Keratinocyte (primary cell): ENCODE data around the gene MN1. TPM values are rescaled to one million over a fixed set of nuclear protein-coding genes. Genes with fewer than 3 reads are reported as not detected.

ENCODE experiments used
- DNase-seq: peaks from one replicate; pipeline ENCODE4 v3.0.0-alpha.2; 2011; ENCODE audit warnings: low read depth, missing footprints, low spot score
- FAIRE-seq: peaks from 2 replicates; lab custom pipeline; 2011; peaks lifted over from hg19 to GRCh38; lab: Jason Lieb, UNC
- H2AFZ ChIP-seq: 2 replicates; pipeline ENCODE4 v1.6.0; 2012; ENCODE audit warnings: low read length, control low read depth, inconsistent platforms; ENCODE audit not compliant: control insufficient read depth
- H3K27ac ChIP-seq: 2 replicates; pipeline ENCODE4 v1.5.1; 2011; ENCODE audit warnings: low read length; ENCODE audit not compliant: control insufficient read depth, insufficient read depth
- H3K27me3 ChIP-seq: 3 replicates; pipeline ENCODE4 v1.6.0; 2011; ENCODE audit warnings: low read length; ENCODE audit not compliant: control insufficient read depth, insufficient read depth; ENCODE audit errors: extremely low read depth
- H3K36me3 ChIP-seq, 2 experiments: 2 replicates in 1 of 2; 3 replicates in 1 of 2; pipeline ENCODE4 v1.5.1; 2011; ENCODE audit warnings: low read length in 2 of 2, mild to moderate bottlenecking in 1 of 2; ENCODE audit not compliant: control insufficient read depth in 2 of 2, insufficient read depth in 2 of 2; ENCODE audit errors: extremely low read depth in 1 of 2
- H3K4me1 ChIP-seq: 3 replicates; pipeline ENCODE4 v1.5.1; 2011; ENCODE audit warnings: low read length; ENCODE audit not compliant: control insufficient read depth, insufficient read depth; ENCODE audit errors: extremely low read depth
- H3K4me2 ChIP-seq: 3 replicates; pipeline ENCODE4 v1.6.0; 2011; ENCODE audit warnings: low read depth, low read length; ENCODE audit not compliant: control insufficient read depth, insufficient read depth; ENCODE audit errors: extremely low read depth
- H3K4me3 ChIP-seq, 3 experiments: fragments of 200-600 bp in 1 of 3; sonication (generic) in 1 of 3; 2 replicates in 2 of 3; 3 replicates in 1 of 3; pipeline ENCODE4 v1.5.1; 2011 to 2016; ENCODE audit warnings: low read length in 3 of 3, mild to moderate bottlenecking in 3 of 3, control low read depth in 2 of 3, inconsistent platforms in 1 of 3, low read depth in 1 of 3, mixed read lengths in 1 of 3, mixed run types in 1 of 3, moderate library complexity in 1 of 3; ENCODE audit not compliant: control insufficient read depth in 2 of 3, insufficient read depth in 2 of 3; ENCODE audit errors: extremely low read depth in 1 of 3
- H3K79me2 ChIP-seq: 2 replicates; pipeline ENCODE4 v1.6.0; 2012; ENCODE audit warnings: low read length; ENCODE audit not compliant: control insufficient read depth, insufficient read depth
- H3K9ac ChIP-seq: 3 replicates; pipeline ENCODE4 v1.6.0; 2011; ENCODE audit warnings: low read length; ENCODE audit not compliant: control insufficient read depth, insufficient read depth; ENCODE audit errors: extremely low read depth
- H3K9me1 ChIP-seq: 3 replicates; pipeline ENCODE4 v1.6.0; 2011; ENCODE audit warnings: low read length; ENCODE audit not compliant: control insufficient read depth, insufficient read depth; ENCODE audit errors: extremely low read depth
- H3K9me3 ChIP-seq: 2 replicates; pipeline ENCODE4 v1.5.1; 2012; ENCODE audit warnings: low read depth, low read length; ENCODE audit not compliant: control insufficient read depth
- H4K20me1 ChIP-seq: 3 replicates; pipeline ENCODE4 v1.6.0; 2011; ENCODE audit warnings: low read length; ENCODE audit not compliant: control insufficient read depth, insufficient read depth; ENCODE audit errors: extremely low read depth
- CTCF ChIP-seq, 3 experiments: IDR thresholded peaks in 1 of 3; conservative IDR thresholded peaks in 1 of 3; optimal IDR thresholded peaks in 1 of 3; 2 replicates in 2 of 3; 3 replicates in 1 of 3; pipeline versions ENCODE3 to v1.5.1; 2011; ENCODE audit warnings: low read length in 3 of 3, mild to moderate bottlenecking in 3 of 3, moderate library complexity in 2 of 3, control low read depth in 1 of 3, inconsistent platforms in 1 of 3; ENCODE audit not compliant: insufficient read depth in 2 of 3; ENCODE audit errors: extremely low read depth in 1 of 3
- EZH2 ChIP-seq: IDR thresholded peaks from one replicate; pipeline ENCODE4 v1.6.1; 2012; ENCODE audit warnings: inconsistent platforms, mild to moderate bottlenecking, low read length, moderate library complexity
- dilution Hi-C: fragments of 300-500 bp; cut with MboI; formaldehyde crosslinking; loops from one replicate; pipeline ENCODE4 v1.7.0; 2020; ENCODE audit warnings: low sequenced_read_pairs; ENCODE audit not compliant: extremely low pct_ligation_motif_present
- polyA plus RNA-seq, 5 experiments: library from polyadenylated mRNA; depleted of rRNA in 3 of 5; stranded (reverse) in 3 of 5; stranded (forward) in 1 of 5; unstranded in 1 of 5; fragments of >200 nt; gene quantifications; 1 replicate in 1 of 5; 2 replicates in 3 of 5; 3 replicates in 1 of 5; pipeline versions ENCODE4 v1.2.1 to v1.2.3, GENCODE V29; 2011 to 2012; ENCODE audit warnings: missing spikeins in 2 of 5, low read depth in 1 of 5, low replicate concordance in 1 of 5

The MN1 gene
- polyA plus RNA-seq, 1 donor (not counting 4 experiments of a cell fraction or from before 2014, with no cell fraction given) = 2.2 TPM

- H3K27ac ChIP-seq = no peak overlapping the region
- no peaks in the 10 kb centered on the region for H3K4me1 ChIP-seq
- FAIRE-seq (peak; percentile 23), DNase-seq (no peak)
- H3K4me3 ChIP-seq = no peak overlapping the region
- H2AFZ ChIP-seq = no peak overlapping the region
- H3K27me3 ChIP-seq = no peaks in the 10 kb centered on the region
- H3K36me3 ChIP-seq = no peaks in the 10 kb centered on the region
- no peaks in the 10 kb centered on the region for H3K9me1 ChIP-seq
- dilution Hi-C loops = no loop called here
- no peak overlapping the region for H3K9ac ChIP-seq
- H3K79me2 ChIP-seq = no peaks in the 10 kb centered on the region
- H3K9me3 ChIP-seq = no peaks in the 10 kb centered on the region
- H3K4me2 ChIP-seq = no peak overlapping the region
- H4K20me1 ChIP-seq = no peaks in the 10 kb centered on the region
- TF ChIP-seq EZH2 = no peak
- TF ChIP-seq CTCF (optimal IDR thresholded peaks at IDR 0.05 in 1 of 3, IDR thresholded peaks at IDR 0.05 in 1 of 3, conservative IDR thresholded peaks at IDR 0.05 in 1 of 3; ENCODE audit: extremely low read depth in 1 of 3, insufficient read depth in 2 of 3, low read length in 3 of 3) = no peak
Measured at GRCh38 chr22:27815826-27816530, 14.4 kb upstream of the MN1 start.

DNA sequence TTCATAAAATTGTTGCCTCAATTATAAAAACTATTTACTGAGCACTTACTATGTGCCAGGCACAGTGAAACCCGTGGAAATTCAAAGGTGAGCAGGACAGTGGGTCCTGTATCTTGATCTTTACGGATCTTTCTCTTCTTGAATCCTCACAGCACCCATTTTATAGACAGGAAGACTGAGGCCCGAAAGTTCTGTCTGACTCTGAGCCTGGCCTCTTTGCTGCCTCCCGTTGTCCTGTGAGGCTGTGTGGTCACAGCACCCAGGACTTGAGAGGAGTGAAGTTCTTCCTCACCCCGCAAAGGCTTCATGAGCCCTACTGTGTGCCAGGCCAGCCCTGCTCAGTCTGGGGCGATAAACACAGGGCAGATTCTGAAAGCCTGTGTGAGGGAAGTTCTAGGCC lies 13.4 kb upstream of the MN1 start:
- Histone ChIP-seq H3K9me1 (no peaks in the 10 kb centered on the region), H4K20me1 (no peaks in the 10 kb centered on the region), H3K79me2 (no peaks in the 10 kb centered on the region), H3K9ac (no peak overlapping the region), H2AFZ (no peak overlapping the region), H3K4me2 (no peak overlapping the region), H3K27me3 (no peaks in the 10 kb centered on the region), H3K9me3 (no peaks in the 10 kb centered on the region), H3K4me3 (no peak overlapping the region), H3K4me1 (peaks cover 6% of the 10 kb centered on the region), H3K27ac (no peak overlapping the region), H3K36me3 (no peaks in the 10 kb centered on the region)
- no peak for FAIRE-seq
- TF ChIP-seq CTCF (optimal IDR thresholded peaks at IDR 0.05 in 1 of 3, IDR thresholded peaks at IDR 0.05 in 1 of 3, conservative IDR thresholded peaks at IDR 0.05 in 1 of 3; ENCODE audit: extremely low read depth in 1 of 3, insufficient read depth in 2 of 3, low read length in 3 of 3) = no peak
- no peak for TF ChIP-seq EZH2
- no peak for DNase-seq
- dilution Hi-C loops = no loop called here
